RWPE2 (cell line): ENCODE measurements around the gene LRRIQ3.

Source experiments
- ATAC-seq: fragments of 200-7000 bp; cut with Tn5 transposase; 3 replicates; pipeline ENCODE4 v1.9.1; 2021; ENCODE audit warnings: low read depth
- DNase-seq: peaks from one replicate; pipeline ENCODE4 v3.0.0-alpha.2; 2020; ENCODE audit warnings: low spot score
- H3K27ac ChIP-seq: fragments of 450-650 bp; 2 replicates; pipeline ENCODE4 v1.5.1; 2017; ENCODE audit warnings: mild to moderate bottlenecking; ENCODE audit not compliant: poor library complexity, severe bottlenecking
- H3K27me3 ChIP-seq: fragments of 250-450 bp; sonication (Bioruptor Pico); 2 replicates; pipeline ENCODE4 v1.5.1; 2021; ENCODE audit warnings: mild to moderate bottlenecking, moderate library complexity; ENCODE audit not compliant: insufficient read depth, poor library complexity, severe bottlenecking
- H3K36me3 ChIP-seq: fragments of 250-450 bp; sonication (Bioruptor Pico); 2 replicates; pipeline ENCODE4 v1.5.1; 2020; ENCODE audit warnings: low read depth, mild to moderate bottlenecking, moderate library complexity
- H3K4me1 ChIP-seq: fragments of 250-450 bp; sonication (Bioruptor Pico); 2 replicates; pipeline ENCODE4 v1.5.1; 2021; ENCODE audit warnings: mild to moderate bottlenecking, moderate library complexity; ENCODE audit not compliant: insufficient read depth, poor library complexity, severe bottlenecking
- H3K4me3 ChIP-seq: fragments of 250-450 bp; sonication (Bioruptor Pico); 2 replicates; pipeline ENCODE4 v1.5.1; 2021; ENCODE audit warnings: mild to moderate bottlenecking, moderate library complexity; ENCODE audit not compliant: severe bottlenecking
- H3K9me3 ChIP-seq: fragments of 250-450 bp; sonication (Bioruptor Pico); 2 replicates; pipeline ENCODE4 v1.5.1; 2021; ENCODE audit warnings: mild to moderate bottlenecking, moderate library complexity; ENCODE audit not compliant: severe bottlenecking
- CTCF ChIP-seq: fragments of 450-650 bp; IDR thresholded peaks from one replicate; pipeline ENCODE4 v1.5.1; 2017; ENCODE audit warnings: mild to moderate bottlenecking, moderate library complexity; ENCODE audit not compliant: poor library complexity, severe bottlenecking

LRRIQ3 gene

DNA sequence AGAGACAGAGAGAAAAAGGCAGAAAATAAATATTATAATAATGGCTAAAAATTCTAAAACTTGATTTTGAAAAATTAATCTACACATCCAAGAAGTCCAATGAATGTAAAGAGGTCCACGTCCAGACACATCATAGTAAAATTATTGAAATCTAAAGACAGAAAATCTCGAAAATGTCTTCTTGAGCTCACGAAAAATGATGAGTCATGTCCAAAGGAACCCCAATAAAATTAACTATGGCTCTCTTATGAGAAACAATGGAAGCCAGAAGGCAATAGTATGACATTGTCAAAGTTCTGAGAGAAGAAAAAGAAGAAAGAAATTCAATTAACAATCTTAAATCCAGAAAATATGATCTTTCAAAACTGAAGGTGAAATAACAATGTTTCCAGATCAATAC lies 84.6 kb downstream of the LRRIQ3 start:
- TF ChIP-seq CTCF: no peak

DNA sequence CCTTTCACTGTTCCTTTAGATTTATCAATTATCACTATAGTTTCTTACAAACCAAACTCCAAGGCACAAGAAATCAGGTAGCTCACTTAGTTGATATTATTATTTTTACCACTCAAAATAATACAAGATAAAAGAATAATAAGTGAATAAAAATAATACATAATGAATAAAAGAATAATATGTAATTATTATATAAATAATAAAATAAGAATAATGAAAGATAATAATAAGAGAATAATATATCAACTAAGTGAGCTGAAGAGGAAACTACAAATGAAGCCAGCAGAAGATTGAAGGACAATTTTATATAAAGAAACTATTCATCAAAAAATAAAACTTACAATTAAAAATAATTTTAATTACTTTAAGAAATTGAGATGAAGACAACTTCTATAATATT lies 90.6 kb downstream of the LRRIQ3 start:
- no peaks in the 10 kb centered on the region for H3K27me3 ChIP-seq
- no peaks in the 10 kb centered on the region for H3K9me3 ChIP-seq
- TF ChIP-seq CTCF: no peak
- ATAC-seq: no peak
- no peaks in the 10 kb centered on the region for H3K4me1 ChIP-seq
- H3K36me3 ChIP-seq: no peaks in the 10 kb centered on the region
- no peak overlapping the region for H3K4me3 ChIP-seq
- DNase-seq: no peak
- H3K27ac ChIP-seq: no peak overlapping the region

More for the DNA sequence above, 84.6 kb downstream of the LRRIQ3 start:
- H3K27me3 ChIP-seq: no peaks in the 10 kb centered on the region
- H3K9me3 ChIP-seq: no peaks in the 10 kb centered on the region
- ATAC-seq: no peak
- DNase-seq: no peak
- no peak overlapping the region for H3K27ac ChIP-seq
- no peak overlapping the region for H3K4me3 ChIP-seq
- H3K4me1 ChIP-seq: no peaks in the 10 kb centered on the region
- no peaks in the 10 kb centered on the region for H3K36me3 ChIP-seq

DNA sequence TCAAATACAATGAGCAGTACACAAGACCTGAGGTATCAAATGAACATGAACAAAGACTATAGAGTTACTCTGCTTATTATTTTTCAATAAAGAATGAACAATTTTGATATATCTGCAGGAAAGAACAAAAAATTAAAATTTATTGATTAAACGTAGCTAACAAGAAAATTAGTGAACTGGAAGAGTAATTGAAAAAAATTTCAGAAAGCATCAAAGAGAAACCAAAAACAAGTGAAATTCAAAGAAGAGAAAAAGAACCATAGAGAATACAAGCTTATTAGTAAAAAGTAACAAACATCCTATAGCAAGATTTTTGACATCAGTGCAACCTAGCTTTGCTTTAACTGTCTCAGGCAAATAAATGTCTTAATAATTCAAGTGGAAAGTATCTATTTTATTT lies 106.6 kb downstream of the LRRIQ3 start:
- no peak overlapping the region for H3K27ac ChIP-seq
- ATAC-seq: no peak
- TF ChIP-seq CTCF: no peak
- H3K4me1 ChIP-seq: no peaks in the 10 kb centered on the region
- H3K9me3 ChIP-seq: no peaks in the 10 kb centered on the region
- DNase-seq: no peak
- H3K36me3 ChIP-seq: no peaks in the 10 kb centered on the region
- H3K27me3 ChIP-seq: no peaks in the 10 kb centered on the region
- H3K4me3 ChIP-seq: no peak overlapping the region

DNA sequence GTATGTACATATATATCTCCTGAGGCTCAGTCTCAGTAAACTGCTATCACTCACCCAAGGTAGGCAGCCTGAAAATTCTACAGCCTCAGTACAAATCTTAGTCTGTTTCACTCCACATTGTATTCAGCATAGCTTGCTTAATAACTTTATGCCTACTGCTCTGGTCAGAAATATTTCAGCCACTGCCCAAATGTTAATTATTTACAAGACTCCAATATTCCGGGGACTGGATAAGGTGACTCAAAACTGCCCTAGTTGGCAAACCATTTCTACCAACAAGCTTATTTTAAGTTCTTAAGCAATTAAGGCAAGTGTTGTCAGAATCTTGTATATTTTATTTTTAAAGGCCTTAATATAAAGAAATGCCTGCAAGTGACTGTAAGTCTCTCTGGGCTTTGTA lies 114.8 kb downstream of the LRRIQ3 start:
- no peak for ATAC-seq
- Histone ChIP-seq H3K36me3 (no peaks in the 10 kb centered on the region), H3K27me3 (no peaks in the 10 kb centered on the region), H3K4me3 (no peak overlapping the region), H3K9me3 (no peaks in the 10 kb centered on the region), H3K4me1 (no peaks in the 10 kb centered on the region), H3K27ac (no peak overlapping the region)
- no peak for TF ChIP-seq CTCF
- no peak for DNase-seq

GRCh38 chr1:74065081-74065480 lies 132.9 kb downstream of the LRRIQ3 start:
- ATAC-seq (no peak), DNase-seq (no peak)
- Histone ChIP-seq H3K27me3 (peaks cover 9% of the 10 kb centered on the region), H3K4me1 (no peaks in the 10 kb centered on the region), H3K4me3 (no peak overlapping the region), H3K9me3 (no peaks in the 10 kb centered on the region), H3K36me3 (no peaks in the 10 kb centered on the region), H3K27ac (no peak overlapping the region)
- TF ChIP-seq CTCF: no peak
